TTC549 (cell line): ENCODE data around the gene CA4.
"Not testable (repeated sequence)": the region's sequence is repeated elsewhere in the genome, so short reads cannot be mapped to it uniquely, and the experiment has no call there.

Source experiments
- FAIRE-seq: peaks from 2 replicates; lab custom pipeline; 2012; peaks lifted over from hg19 to GRCh38; lab: Jason Lieb, UNC

Gene CA4

DNA sequence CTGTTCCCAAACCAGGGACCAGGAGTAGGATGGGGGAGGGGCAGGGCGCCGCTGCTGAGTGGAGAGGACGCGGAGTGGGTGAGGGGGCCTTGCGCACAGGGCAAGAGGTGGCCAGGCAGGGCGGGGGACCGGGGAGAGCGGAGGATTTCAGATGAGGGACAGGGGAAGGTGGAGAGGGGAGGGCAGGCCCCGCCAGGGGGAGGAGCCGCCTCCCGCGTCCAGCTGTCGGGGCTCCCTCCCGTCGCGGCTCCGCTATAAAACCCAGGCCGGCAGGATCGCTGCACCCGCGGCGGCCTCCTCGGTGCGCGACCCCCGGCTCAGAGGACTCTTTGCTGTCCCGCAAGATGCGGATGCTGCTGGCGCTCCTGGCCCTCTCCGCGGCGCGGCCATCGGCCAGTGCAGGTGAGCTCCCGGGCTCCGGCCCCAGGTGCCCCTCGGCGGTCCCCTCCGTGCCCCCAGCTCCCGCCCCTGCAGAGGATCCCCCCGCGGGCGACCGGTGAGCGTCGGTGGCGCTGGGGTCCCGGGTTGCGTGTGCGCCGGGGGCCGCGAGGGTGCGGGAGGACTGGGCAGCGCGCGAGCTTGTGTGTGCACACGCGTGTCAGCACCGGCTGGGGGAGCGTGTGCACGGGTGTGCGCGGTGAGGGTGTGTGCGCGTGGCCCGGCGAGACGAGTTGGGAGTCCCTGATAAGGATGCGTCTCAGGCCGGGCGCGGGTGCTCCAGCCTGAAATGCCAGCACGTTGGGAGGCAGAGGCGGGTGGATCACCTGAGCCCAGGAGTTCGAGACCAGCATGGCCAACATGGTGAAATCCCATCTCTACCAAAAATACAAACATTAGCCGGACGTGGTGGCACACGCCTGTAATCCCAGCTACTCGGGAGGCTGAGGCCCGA lies at the start of gene CA4:
TSS of gene CA4 (plus strand) at position 283 of the 892 bp plus-strand sequence. CDS start at position 345, 62 bp downstream.
- no peak for FAIRE-seq

DNA sequence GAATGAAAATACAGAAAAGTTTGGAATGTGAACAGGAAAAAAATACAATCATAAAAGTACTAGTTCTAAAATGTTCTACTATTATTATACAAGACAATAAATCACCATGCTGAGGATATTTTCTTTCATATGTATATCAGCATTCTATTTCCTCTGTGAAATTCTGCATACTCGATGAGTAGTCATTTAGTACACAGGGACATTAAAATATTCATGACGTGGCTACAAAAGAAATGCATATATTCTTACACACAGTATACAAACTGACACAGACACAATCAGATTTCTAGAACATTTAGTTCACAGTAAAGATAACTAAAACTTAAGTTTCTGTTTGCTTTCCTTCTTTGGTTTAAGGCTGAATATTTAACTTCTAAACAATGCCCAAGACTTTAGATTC lies 49.2 kb upstream of the CA4 start:
- FAIRE-seq: peak; percentile 95

DNA sequence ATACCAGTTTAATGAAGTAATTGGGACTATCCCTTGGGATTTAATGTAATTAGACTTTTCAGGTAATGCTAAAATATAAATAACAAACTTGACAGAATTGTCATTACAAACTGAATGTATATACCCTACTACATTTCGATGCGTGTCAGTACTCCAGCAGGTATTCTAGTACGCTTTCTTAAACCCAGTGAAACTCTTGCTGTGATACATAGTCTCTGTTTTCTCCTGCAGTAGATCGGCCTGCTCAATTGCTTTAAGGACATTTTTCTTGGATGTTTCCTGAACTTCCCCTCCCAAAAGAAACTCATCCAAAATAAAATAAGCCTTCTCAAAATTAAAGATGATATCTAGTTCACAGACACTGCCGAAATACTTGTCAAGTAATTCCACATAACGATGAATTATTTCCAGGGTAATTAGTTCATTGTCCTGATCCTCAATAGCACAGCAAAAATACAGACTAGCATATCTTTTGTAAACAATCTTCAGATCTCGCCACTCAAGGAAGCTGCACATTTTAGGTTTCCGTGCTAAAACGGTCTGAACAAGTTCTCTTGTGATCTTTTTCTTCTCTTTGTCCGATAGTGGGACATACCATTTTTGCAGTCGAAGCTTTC lies 47.6 kb upstream of the CA4 start:
- FAIRE-seq: peak; percentile 82

DNA sequence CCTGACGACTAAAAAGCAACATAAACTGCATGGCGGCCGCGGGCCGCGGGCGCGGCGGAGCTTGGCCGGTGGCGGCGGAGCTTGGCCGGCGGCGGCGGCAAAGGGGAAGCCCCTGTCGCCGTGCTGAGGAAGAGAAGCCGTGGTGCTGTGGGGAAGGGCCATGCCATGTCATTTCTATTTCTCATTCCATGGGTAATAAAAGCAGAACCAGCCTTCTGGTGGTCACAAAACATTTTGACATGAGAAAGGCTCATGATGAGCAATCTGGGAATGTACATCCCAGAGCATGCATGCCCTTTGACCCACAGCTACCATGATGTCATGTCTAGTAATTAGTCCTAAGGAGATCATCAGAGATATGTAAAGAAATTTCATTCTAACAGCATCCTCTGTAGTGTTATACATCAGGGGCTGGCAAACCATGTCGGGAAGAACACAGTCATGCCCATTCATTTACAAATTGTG lies 47.1 kb upstream of the CA4 start:
- FAIRE-seq: no peak

DNA sequence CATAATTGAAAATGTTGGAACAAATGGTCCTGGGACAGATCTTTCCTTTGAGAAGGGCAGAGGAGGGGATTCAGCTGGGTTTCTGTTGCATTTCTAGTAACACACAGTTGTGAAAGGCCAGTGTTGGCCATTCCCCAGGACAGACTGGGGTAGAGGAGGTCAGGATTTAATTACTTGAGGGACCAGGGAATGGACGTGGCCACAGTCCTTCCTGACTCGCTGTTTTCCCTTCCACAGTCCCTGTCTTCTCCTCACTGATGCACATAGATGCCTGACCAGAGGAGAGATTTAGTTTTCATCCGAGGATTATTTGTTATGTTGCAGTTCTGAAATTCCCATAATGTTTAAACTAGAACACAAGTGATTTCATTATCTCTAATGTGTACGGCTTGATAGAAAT lies 45.8 kb upstream of the CA4 start:
- FAIRE-seq: no peak

DNA sequence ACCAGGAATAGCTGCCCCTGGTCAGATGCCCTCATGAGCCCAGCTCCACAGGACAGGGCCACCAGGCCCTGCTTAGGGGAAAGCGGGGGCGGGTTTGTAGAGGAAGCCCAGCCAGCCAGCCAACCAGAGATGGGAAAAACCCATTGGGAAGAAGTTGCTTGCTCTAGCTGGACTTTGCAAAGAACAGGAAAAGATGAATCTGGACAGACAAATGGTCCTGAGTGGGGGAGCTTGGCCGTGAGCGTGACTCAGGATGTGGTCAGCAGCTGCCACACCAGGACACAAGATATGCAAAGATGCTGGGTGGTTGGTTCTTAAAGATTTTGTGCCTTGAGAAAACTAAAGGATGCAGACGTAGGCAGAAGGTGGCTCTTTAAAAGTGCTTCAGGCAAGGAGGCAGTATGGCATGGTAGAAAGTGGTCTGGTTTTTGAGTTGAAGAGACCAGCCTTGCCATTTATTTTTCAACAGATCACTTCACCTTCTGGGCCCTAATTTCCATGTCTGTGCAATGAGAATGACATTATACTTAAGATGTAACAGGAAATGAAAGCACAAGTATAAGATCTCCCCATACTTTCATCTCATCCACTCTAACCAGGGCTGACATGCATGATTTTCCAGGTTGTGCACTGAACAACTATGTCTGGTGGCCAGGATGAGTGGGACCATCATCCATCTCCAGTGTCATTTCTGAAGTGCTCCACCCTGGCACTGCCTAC lies 43.3 kb upstream of the CA4 start:
- FAIRE-seq: no peak

DNA sequence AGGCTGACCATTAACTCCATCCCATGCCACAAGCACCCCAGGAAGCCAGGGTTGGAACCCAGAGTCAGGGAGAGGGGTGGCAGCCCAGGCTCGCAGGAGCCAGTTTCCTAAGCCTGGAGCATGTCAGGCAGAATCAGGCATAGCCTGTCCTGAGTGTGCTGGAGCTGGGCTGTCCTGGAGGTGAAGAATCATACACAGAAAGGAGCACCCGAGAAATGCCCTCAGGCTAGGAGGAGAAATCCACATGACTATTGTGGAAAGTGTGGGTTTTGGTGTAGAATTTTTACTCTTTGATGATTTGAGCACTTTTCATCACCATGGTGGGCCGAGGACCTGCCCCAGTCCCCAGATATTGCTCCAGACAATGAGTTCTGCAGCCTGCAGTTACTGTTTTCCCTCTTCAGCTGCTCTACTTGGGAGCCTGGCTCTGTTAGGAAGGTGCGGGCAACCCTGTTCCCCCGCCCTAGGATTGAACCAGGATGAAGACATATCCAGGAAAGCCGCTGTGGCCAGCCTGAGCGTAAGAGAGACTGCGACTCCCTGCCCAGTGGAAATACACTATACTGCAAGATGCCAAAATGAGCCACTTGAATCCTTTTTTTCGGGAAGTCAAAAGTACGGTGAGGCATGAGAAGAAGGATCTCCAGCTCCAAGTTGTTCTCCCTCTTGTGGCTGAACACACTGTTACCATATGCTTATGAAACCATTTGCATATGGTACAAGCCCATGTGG lies 42.1 kb upstream of the CA4 start:
- no peak for FAIRE-seq

DNA sequence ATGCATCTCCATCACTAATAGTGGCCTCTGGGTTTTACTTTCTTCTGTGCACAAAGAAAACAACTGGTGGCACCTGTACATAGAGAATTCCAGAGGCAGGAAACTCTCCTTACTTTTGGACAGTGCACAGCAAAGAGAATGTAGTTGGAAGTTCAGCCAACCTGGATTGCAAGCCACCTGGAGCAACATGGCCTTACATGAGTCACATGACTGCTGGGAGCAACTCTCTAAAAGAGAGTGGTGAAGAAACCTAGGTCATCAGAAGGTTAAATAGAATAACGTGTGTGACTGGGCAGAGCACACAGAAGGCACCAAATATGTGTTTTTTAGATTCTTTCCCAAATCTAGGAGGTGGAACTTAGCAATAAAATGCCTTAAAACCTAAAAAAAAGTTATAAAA lies 41.5 kb upstream of the CA4 start:
- FAIRE-seq: not testable (repeated sequence)

DNA sequence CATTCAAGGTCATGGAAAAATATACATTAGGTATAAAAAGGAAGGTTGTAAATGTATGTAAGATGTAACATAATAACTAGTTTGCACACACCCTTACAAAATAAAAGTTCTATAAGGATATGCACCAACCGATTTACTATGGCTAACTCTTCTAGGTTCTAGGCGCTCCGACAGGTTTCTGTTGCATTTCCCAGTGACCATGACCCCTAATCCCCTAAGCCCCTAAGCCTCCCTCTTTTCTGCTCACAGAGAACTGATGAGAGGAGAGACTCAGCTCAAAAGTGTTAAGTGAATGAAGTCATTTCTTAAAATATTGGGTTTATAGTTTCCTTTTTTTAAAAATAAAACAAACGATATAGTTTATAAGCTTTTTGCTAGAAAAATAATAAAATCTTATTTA lies 41.1 kb upstream of the CA4 start:
- no peak for FAIRE-seq

DNA sequence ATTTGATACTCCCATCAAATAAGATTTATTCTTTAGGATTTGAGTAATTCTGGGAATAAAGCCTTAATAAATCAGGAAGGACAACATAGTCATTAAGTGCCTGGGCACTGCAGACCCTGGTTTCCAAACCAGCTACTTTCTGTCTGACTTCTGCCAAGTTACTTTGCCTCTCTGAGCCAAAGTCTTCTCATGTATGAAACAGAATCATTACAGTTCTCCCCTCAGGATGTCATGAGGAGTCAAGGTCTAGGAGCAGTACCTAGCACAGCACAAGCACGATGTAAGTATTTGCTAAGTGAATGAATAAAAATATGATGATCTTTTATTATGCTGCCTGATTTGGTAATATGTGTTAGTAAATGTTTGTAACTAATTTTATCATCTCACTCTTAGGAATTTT lies 40.6 kb upstream of the CA4 start:
- no peak for FAIRE-seq

DNA sequence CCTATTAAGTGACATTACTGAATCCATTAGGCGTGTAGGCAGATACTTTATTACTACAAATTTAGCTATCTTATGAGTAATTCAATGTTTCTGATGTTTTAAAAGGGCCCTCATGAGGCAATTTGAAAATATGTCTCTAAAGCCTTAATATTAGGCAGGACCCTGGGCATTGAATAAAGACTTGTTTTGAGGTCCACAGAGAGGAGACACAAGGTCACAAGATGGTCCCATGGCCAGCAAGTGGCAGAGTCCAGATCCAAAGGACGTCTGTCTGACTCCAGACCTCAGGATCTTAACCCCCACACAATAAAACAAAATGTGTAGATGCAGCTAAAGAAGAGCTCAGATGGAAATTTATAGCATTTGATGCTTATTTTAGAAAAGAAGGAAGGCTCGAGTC lies 39.2 kb upstream of the CA4 start:
- FAIRE-seq: no peak

DNA sequence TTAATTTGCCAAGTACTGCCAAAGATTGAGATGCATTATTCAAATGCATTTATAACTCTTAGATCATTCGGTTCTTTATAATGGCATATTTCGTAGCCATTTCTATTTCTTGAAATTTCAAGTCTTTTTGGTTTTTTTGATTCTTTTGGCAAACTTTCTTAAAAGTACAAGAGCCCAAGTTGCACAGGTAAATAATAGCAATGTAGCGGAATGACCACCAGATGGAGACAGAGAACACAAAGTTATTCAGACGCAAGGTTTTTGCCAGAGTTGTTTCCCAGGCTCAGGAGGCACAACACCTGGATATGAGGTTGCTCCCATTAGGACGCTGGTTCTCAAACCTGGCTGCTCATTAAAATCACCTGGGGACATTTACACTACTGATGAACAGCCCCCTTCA lies 38.1 kb upstream of the CA4 start:
- FAIRE-seq: peak; percentile 94

DNA sequence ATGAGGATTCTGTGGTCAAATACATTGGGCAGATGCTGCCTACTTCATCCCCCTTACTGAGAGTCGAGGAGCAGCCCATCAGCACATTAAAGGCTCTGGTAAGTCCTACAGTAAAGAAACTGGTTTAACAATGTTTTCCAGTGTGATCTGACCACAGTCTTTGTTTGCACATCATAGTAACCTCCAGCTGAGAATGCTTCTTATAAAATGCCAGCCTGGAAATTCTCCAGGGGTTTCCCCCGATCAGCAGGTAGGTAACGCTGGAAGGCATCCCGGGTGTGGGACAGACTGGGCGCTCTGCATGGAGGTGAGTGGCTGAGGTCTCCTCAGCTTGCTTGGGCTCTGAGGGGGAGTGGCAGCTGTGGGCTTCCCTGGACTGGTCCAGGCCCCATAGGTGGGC lies 34.4 kb upstream of the CA4 start:
- not testable (repeated sequence) for FAIRE-seq

DNA sequence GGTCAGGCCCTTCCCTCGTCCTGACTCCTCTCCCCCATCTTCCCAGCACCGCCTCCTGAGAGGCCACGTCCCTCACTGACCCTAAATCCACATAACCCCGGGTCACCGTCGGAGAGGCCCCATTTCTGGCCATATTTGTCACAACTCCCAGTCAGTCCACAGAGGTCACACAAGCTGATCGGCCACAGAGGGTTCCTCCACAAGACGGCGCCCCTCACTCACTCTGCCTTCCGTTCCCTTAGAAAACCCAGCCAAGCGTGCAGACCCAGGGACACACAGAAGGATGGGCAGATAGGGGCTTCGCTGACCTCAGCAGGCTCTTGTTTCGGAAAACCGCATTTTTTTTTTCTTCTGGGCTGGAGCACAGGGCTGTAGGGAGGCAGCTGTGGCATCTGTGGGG lies 33.6 kb upstream of the CA4 start:
- FAIRE-seq: not testable (repeated sequence)

DNA sequence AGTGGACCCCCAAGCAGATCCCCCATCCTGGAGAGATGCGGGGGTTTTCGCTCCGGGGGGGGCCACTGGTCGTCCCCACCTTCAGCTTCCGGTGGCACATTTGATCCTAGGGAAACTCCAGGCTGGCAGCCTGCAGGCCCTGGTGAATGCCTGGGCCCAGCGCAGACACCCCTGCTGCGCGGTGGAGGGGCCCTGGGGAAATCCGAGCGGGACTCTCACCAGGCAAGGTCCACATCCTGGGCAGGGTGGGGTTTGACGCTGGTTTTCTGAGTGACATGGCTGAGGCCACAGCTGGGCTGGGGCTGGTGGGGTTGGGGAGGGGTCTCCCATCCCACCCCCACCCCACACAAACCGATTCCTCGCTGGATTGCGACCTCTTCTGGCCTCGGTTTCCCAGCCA lies 30.6 kb upstream of the CA4 start:
- not testable (repeated sequence) for FAIRE-seq

DNA sequence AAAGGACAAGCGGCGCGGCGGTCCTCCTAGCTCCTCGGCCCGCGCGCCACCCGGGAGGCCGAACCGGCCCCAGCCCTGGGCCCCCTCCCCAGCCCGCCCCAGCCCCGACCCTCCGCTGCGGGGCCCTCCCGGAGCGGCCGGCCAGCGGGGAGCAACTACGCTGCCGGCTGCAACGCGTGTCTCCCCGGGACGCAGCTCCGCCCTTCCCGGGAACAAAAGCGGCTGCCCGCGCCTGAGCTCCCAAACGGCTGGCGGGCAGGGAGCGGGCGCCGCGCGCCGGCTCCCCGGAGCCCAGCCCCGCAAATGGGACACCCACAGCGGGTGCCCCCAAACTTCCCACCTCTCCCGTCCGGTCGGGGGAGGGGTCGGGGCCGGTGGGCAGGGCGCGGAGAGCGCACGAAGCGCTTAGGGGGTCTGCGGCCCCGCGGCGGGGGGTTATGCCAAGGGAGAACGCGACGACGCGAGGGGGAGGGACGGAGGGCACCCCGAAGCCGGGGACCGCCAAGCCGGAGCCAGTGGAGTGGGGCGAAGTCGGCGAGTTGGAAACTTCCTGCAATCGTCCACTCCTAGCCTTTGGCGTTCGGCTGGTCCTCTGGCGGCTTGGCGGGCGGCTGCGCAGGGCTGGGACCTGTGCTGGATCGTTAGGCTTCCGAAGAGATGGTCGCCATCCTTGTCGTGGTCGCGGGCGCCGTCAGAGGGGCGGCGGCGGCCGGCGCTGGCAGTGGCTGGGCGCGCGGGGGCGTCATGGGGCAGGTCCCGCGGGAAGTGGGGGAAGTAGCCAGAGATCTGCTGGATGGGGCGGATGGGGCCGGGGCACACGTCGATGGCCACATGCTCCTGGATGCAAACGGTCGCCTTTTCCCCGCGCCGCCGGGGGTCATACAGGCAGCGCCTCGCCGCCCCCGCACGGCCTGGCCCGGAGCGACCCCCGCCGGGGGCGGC lies 29.7 kb upstream of the CA4 start:
- not testable (repeated sequence) for FAIRE-seq

DNA sequence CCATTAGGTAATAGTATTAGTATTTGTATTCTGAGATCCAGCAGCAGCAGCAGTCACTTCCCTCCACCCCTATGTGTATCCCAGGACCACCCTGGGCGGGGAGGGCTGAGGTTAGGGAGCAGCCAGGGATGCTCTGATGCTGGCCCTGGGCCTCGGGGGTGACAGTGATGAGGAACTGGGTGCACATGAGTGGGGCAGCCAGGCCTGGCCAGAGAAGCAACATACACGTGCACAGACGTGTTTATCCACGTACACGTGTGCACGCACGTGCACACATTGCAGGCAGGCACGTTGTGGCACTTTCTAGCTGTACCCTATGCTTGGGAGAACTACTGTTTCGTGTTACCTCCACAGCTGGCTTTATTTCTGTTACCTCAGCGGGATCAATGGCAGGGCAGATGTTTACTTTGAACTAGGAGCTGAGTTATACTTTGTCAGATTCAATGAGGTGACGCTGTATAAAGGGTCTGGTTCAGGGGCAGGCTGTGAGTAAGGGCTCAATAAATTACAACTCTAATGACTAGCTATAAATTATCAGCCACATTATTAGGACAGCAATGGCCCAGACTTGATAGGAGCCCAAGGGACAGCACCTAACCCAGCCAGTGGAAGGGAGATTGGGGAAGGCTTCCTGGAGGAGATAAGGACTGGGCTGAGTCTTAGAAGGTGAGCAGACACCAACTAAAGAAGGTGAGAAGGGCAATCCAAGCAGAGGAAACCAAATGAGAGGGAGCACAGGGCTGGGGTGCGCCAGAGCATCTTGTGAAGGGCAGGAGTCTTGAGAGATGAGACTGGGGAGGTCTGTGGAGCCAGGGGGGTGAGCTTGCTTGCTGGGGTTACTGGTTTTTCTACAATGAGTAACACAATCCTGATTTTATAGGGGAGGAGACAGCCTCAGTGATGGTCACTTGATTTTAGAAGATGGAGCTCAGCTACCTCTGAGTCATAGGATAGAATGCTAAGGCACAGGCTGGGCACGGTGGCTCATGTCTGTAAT lies 22.4 kb upstream of the CA4 start:
- no peak for FAIRE-seq

DNA sequence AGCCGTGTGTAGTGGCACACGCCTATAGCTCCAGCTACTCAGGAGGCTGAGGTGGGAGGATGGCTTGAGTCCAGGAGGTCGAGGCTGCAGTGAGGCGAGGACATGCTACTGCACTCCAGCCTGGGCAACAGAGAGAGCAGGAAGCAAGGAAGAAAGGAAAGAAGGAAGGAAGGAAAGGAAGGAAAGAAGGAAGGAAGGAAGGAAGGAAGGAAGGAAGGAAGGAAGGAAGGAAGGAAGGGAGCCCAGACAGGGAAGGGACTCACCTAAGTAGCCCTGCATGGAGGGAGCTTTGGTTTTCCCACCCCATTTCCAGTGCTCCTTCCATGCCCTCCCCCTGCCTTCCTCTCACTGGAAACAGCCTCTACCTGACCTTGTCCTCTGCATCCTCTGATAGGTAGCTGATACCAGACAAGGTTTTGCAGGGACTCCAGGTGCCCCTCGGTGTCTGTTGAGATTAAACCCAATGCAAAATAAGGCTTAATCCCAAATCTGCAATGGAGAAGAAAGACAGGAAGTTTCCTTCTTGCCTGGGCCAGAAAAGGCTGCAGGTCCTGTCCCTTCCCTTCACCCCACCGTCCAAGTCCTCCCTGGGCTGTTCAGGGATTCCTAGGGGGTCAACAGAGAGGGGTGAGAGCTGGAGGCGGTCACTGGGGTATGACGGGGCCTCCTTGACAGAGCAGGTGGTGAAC lies 21.5 kb upstream of the CA4 start:
- no peak for FAIRE-seq

DNA sequence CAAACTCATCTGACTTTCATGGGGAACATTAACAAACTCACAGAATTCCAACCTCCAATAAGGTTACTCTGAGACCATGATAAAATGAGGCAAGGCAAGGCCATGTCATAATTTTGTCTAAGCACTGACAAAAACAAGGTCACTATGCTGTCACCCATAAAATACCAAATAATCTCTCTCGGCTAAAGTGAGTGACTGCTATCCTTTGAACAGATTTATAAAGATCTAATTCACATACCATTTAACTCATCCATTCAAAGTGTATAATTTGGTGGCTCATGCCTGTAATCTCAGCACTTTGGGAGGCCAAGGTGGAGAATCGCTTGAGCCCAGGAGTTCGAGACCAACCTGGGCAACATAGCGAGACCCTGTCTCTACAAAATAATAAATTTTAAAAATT lies 20.6 kb upstream of the CA4 start:
- no peak for FAIRE-seq
